ENCODE data around the gene AP1M1.

AP1M1 gene

DNA sequence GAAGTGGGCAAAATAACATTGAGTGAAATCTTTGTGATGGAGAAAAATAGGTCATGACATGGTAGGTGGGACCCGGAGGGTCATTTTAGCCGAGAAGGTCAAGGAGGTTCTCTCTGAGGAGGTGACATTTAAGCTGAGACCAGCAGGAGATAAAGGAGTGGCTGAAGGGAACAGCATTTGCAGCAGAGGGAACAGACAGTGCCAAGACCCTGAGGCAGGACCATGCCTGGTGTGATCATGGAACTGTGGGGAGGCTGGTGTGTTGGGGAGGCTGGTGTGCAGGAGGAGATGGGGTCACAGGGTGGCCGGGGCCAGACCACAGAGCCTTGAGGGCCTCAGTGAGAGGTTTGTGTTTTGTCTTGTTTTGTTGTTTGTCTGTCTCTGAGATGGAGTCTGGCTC lies 67.5 kb downstream of the AP1M1 start:
- Histone ChIP-seq H4K20me1 (ENCODE audit: insufficient read depth) (no peaks in the 10 kb centered on the region), H3K79me2 (ENCODE audit: insufficient read depth, low read depth) (no peaks in the 10 kb centered on the region), H3K27ac (no peak overlapping the region), H3K4me3 (IDR thresholded peaks at IDR 0.05; ENCODE audit: insufficient read depth, low read depth, low read length) (no peak overlapping the region), H3K4me1 (ENCODE audit: low read depth, poor library complexity, severe bottlenecking) (no peaks in the 10 kb centered on the region), H3K27me3 (ENCODE audit: insufficient read depth, low read depth) (peaks cover 7% of the 10 kb centered on the region; the same call in 1 of the 2 replicates), H2AFZ (ENCODE audit: low read depth) (no peak overlapping the region), H3K36me3 (ENCODE audit: insufficient read depth) (no peaks in the 10 kb centered on the region), H3K4me2 (no peak overlapping the region), H3K9ac (no peak overlapping the region)
- TF ChIP-seq CTCF (conservative IDR thresholded peaks at IDR 0.05; ENCODE audit: low read depth, low read length) = no peak

DNA sequence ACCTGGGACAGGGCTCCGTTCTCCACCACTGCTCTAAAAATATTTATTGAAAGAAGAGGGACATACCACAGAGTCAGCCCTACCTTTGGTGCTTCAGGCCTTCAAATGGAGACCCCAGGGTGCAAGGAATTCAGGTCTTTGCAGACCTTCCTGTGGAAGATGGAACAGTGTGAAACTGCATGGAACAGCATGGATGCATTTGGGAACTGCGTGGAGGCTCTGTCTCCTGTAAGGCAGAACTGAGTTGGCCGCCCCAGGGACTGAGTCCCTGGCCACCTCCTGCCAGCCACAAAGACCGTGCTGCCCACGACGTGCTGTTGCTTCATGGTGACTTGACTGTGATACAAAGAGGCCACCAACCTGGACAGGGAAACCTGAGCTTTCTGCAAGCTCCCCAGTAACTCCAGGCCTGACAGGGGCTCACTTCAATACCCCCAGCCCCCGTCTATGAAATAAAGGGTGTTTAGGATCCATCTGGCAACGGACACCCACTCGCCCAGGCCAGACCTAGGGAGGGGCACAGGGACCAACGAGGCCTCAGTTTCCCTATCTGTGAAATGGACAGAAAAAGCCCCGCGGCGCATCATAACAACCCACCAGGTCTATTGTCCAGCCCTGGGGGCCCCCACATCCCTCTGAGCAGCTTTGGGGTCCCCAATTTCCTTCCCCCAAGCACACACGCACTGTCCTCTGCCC lies 68.3 kb downstream of the AP1M1 start:
- Histone ChIP-seq H3K36me3 (ENCODE audit: insufficient read depth) (no peaks in the 10 kb centered on the region), H3K4me1 (ENCODE audit: low read depth, poor library complexity, severe bottlenecking) (no peaks in the 10 kb centered on the region), H3K79me2 (ENCODE audit: insufficient read depth, low read depth) (no peaks in the 10 kb centered on the region), H3K27me3 (ENCODE audit: insufficient read depth, low read depth) (peaks cover 7% of the 10 kb centered on the region; the same call in 1 of the 2 replicates), H3K9ac (no peak overlapping the region), H3K4me3 (IDR thresholded peaks at IDR 0.05; ENCODE audit: insufficient read depth, low read depth, low read length) (no peak overlapping the region), H3K4me2 (no peak overlapping the region), H4K20me1 (ENCODE audit: insufficient read depth) (no peaks in the 10 kb centered on the region), H3K27ac (no peak overlapping the region), H2AFZ (ENCODE audit: low read depth) (no peak overlapping the region)
- TF ChIP-seq CTCF (conservative IDR thresholded peaks at IDR 0.05; ENCODE audit: low read depth, low read length) = no peak

GRCh38 chr19:16266586-16266942 lies 68.9 kb downstream of the AP1M1 start:
- H3K4me1 ChIP-seq (ENCODE audit: low read depth, poor library complexity, severe bottlenecking) = no peaks in the 10 kb centered on the region
- no peak overlapping the region for H3K27ac ChIP-seq
- no peaks in the 10 kb centered on the region for H3K79me2 ChIP-seq (ENCODE audit: insufficient read depth, low read depth)
- no peak overlapping the region for H3K9ac ChIP-seq
- no peaks in the 10 kb centered on the region for H4K20me1 ChIP-seq (ENCODE audit: insufficient read depth)
- H3K27me3 ChIP-seq (ENCODE audit: insufficient read depth, low read depth) = peaks cover 7% of the 10 kb centered on the region; the same call in 1 of the 2 replicates
- H3K4me2 ChIP-seq = no peak overlapping the region
- no peak overlapping the region for H3K4me3 ChIP-seq (IDR thresholded peaks at IDR 0.05; ENCODE audit: insufficient read depth, low read depth, low read length)
- no peak for TF ChIP-seq CTCF (conservative IDR thresholded peaks at IDR 0.05; ENCODE audit: low read depth, low read length)
- no peak overlapping the region for H2AFZ ChIP-seq (ENCODE audit: low read depth)
- no peaks in the 10 kb centered on the region for H3K36me3 ChIP-seq (ENCODE audit: insufficient read depth)

GRCh38 chr19:16268676-16269319 lies 71.1 kb downstream of the AP1M1 start:
- Histone ChIP-seq H3K9ac (no peak overlapping the region), H3K36me3 (ENCODE audit: insufficient read depth) (no peaks in the 10 kb centered on the region), H3K4me2 (no peak overlapping the region), H2AFZ (ENCODE audit: low read depth) (no peak overlapping the region), H3K27me3 (ENCODE audit: insufficient read depth, low read depth) (no peaks in the 10 kb centered on the region), H3K79me2 (ENCODE audit: insufficient read depth, low read depth) (no peaks in the 10 kb centered on the region), H4K20me1 (ENCODE audit: insufficient read depth) (no peaks in the 10 kb centered on the region), H3K27ac (no peak overlapping the region), H3K4me1 (ENCODE audit: low read depth, poor library complexity, severe bottlenecking) (no peaks in the 10 kb centered on the region), H3K4me3 (IDR thresholded peaks at IDR 0.05; ENCODE audit: insufficient read depth, low read depth, low read length) (no peak overlapping the region)
- TF ChIP-seq CTCF (conservative IDR thresholded peaks at IDR 0.05; ENCODE audit: low read depth, low read length) = no peak

All from KMS-11 (cell line).